ENCODE data around the gene BABAM2.

Gene BABAM2

DNA sequence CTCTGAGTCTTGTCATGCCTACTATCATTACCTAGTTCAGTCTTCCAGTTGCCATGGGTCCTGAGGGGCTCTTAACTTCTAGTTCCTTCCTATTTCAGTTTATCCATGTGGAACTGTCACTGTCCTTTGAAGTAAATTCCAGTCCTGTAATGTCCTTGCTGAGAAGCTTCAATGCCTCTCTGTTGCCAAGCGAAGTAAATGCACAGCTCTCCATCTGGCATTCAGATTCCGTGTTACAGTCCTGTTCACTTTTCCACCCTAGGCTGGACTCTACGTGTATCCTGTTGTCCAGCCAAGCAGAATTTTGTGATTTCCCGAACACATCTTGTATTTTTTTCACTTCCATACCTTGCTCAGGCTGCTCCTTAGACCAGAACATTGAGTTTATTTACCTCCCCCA lies 245.3 kb downstream of the BABAM2 start:
- DNase-seq: no peak

DNA sequence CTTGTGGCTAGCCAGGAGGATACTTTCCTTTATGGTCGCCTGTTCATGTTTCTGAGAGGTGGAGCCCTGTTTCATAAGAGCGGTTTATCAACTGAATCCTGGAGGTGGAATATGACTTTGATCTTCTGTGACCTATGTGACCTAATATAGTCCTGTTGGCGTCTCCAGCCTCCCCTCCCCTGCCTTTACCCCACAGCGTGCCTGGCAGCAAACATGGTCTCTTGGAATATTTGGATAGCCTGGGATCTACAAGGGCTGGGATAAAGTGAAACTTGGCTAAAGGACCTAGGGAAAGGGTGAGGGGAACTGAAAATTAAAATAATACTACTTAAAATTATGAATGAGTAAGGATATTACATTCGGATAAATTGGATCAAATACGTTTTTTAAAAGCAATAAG lies 246.0 kb downstream of the BABAM2 start:
- no peak for DNase-seq

DNA sequence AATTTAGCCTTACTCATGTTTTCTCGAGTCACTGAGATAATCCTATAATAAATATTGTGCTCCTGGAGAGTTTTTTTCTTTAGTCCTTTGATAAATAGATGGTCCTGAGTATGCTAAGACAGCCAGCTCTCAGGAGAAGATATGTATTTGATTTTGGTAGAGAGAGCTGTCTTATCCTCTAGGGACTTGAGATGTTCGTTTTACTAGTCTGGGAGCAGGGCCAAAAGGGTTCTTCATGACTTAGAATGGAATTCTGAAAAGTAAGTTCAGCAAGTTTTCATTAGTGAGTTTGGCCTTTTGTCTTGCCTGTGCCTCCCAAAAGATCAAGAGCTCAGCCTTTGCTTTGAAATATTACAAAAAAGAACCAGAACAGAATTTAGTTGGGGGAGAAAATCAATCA lies 246.7 kb downstream of the BABAM2 start:
- no peak for DNase-seq

DNA sequence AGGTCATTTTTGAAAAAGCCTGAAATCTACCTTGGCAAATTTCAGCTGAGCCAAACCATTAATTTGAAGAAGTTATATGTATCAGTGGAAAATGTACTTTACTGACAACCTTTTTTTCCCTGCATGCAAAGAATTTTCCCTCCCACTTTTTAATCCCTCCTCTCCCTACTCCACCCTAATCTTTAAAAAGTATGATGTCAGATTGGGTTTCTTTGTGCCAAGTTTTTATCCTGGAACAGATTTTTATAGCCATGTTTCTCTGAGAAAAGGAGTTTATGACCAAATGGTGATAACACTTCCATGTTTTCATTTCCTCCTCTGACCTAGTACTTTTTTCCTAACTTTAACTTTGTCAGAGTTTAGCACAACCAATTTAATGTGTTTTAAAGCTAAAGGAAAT lies 251.9 kb downstream of the BABAM2 start:
- no peak for DNase-seq

DNA sequence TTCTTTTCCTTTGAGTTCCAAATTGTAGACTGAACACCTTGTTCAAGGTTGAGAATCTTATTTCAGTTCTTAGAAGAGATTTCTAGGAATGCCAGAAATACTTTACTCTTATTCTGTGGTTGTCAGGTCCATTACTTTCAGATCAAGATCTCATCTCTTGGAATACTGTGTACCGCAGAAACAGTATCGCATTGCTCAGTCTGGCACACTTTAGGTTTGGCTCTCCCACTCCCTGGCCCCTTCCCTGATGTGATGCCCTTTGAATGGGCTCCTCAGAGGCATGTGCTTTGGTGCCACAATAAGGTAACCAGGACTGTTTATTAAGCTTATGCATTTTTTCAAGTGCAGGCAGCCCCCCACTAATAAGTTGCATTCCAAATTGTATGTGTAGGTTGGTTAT lies 257.5 kb downstream of the BABAM2 start:
- DNase-seq: no peak

DNA sequence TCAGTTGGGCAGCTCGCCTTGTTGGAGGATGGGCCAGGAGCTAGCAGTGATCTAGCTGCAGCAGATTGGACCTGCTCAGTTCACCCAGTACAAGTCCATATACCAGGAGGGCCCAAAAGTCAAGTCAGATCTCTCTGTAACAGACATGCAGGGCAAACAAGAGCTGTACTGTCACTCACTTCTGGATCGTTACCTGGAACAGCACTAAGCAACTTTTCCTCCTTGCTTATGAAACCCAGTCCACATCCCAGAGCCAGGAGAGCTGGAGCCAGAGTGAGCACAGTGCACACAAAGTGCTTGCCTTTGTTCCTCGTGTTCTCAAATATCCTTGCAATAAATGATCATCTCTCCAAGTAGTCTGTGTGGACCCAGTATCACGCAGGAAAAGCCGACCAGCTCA lies 258.0 kb downstream of the BABAM2 start:
- DNase-seq: no peak

DNA sequence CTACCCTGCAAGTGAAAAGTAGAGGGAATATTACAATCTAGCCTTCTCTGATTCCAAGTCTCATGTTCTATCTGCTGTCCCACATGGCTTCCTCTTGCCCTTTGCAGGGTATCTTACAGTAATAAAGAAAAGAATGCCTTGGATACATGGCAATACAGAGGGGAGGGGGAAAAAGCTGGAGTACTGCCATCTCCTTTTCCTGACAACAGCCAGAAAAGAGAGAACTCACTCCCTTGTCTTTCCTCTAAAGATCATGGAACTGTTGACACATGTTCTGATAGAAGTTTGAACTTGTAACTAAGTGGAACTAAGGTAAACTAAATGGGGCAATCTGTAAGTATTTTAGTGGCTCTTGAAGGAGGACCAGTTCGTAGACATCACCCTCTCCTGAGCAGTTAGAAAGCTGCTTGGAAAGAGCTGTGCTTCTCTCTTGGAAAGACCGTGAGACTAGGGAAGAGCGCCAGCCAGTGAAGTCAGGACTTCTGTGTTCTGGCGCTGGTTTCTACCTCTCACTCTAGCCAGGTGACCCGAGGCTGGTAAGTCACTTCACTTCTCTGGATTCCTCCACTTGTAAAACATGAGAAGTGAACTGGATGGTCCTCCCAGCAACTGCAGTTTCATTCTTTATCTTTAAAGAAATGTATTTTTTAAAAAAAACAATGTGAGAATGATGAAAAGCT lies 259.8 kb downstream of the BABAM2 start:
- DNase-seq: no peak

DNA sequence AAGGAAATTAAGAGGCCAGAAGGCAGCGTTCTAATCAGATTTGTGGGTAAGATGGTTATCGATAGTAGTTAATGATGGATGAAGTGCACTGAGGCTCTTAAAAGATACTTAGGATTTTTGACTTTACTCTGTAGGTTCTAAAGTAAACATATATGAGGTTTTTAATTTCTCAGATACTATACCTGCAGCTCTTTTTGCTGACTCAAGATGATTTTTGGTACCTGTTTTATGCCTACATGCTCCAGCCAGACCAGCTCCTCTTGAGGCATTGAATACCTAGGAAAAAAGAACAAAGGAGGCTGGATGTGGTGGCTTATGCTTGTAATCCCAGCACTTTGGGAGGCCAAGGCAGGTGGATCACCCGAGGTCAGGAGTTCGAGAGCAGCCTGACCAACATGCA lies 260.5 kb downstream of the BABAM2 start:
- no peak for DNase-seq

DNA sequence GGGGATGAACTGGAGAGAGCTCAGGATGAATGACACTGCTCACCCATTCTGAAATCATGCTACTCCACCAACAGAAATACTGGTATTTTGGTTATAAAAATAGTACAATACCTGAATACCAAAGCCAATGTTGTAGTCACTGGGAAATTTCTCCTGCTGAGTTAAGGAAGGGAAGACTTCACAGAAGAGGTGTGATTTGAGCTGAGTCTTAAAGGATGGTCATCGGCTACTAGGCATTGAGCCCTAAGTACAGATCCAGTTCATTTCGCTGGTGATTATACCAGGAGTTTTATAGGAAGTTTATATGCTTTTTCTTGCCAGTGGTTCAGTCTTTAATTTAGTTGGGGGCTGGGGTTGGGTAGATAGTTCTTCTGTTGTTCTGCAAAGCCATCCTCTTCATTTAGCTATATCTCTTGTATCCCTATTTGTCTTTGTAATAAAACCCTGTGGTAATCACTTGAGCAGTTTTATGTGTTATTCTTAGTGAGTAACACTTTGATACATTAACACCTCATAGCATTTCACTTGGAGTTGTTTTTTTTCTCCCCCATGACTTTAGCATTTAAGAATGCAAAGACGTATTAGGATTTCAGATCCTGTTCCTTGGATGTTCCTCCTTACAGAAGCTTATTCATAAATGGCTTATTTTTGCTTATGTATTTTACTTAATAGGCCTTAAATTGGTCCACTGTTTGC lies 262.2 kb downstream of the BABAM2 start:
- DNase-seq: no peak

DNA sequence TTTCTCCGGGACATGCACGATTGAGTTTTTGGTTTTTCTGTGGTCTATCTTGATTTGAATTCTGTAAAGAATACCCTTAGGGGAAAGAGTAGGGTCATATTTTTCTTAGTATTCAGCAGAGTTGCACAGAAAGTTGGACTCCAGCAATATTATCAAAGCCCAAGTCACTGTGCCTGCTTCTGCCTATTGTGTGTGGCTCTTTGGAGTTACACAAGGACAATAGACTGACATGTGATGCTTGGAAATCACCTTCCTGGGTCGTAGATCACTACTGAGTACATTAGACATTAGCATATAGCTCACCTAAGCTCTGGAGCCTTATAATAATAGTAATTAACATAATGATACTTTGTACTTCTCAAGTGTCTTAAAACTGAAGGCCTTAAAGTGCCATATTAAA lies 263.3 kb downstream of the BABAM2 start:
- no peak for DNase-seq

DNA sequence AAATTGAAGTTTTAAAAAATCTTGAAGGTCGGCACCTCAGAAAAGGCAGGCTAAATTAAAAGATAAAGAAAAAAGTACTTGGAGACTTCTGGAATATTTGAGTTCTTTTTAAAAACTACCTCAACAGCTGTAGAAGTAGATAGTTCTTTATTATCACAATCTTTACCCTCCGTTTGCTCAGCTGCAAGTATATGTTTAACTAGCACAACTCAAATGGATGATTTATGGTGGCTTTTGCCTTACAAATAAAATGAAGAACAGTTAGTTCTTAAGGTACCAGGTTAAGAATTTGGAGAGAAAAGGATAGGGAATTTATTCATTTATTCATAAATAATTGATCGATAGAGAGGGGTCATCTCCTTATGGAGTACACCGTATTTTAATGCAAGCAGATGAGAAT lies 264.6 kb downstream of the BABAM2 start:
- DNase-seq: no peak

DNA sequence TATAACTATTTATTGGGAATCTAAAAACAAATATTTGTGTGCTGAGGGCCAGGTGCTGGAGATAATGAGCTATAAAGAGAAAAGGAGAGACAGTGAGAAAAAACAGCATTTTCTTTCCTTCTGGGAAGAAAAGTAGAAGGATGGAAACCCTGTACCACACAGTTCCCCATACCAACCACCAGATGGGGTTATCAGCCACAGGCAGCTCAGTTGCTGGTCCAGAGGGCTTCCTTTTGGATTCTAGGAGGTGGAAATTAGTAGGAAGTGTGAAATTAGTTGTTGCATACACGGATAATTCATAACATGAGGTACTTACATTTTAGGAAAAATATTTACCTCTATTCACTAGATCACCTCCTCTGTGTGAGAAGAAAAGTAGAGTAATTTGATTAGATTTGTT lies 265.1 kb downstream of the BABAM2 start:
- DNase-seq: no peak

DNA sequence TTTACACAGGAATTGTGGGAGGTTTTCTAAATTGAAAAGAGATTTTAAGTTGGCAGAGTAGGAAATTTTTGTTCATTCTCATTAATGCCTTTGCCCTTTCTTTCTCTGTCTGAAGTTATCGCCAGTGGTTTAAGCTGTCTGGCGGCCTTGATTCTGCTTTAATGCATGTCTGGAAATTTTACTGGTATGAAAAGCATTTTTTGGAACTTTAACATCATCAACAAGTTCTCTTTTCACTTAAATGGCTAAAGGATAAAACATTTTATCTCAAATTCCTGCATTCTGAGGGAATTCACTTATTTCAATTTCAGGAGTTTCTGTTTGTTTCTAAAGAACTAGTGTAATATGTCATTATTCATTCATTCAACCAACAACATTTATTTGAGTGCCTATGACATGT lies 268.3 kb downstream of the BABAM2 start:
- DNase-seq: no peak

DNA sequence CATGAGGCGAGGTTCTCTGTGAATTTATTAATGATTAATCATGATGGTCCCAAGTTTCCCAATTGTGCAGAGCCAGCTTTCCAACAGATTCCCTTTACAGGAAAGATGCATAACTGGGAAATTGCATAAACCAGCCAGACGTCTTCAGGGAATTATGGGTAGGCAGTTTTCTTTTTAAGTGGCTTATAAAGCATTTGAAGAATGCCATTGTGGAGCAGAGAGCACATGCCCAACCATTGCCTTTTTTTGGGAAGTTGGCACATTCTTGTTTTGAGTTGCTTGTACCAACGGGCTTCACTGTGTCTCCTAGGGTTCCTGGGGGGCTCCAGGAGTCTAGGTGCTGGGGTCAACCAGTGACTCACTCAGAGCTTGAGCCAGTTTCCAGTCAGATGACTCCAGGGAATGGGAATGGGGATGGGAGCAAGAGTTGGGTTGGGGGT lies 270.5 kb downstream of the BABAM2 start:
- DNase-seq: no peak

DNA sequence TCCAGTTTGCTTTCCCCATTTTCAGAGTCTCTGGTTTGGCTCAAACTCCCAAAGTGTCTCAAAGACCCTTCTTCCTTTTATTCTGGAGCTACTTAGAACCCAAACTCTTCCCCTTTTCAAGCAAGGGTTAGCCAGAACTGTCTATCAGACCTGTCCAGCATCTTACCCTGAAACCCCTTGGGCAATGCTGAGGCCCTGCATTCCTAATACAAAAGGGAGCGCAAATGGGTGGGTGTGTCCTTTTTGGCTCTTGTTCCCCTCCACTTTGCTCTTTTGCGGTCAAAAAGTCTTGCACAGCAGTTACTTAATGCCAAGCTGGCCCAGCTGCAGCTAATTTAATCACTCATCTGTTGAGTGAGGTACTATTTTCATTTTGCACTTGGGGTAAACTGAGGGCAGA lies 270.9 kb downstream of the BABAM2 start:
- no peak for DNase-seq

DNA sequence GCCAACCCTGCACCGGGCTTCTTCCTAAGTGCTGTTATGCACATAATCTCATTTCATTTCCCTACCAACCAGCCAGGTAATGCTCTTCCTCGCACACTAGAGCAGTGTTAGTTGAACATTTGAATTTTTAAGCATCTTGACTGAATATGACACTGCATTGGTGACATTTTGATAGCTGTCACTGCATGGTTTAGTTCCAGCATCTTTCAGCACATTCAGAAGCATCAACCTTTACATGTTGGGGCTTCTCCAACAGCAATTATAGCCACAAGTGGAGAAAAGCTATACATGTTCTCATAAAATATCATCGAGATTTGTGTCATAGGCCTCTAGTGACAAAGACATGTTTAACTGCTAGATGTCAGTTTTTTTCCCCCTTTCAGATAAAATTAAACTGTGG lies 272.0 kb downstream of the BABAM2 start:
- no peak for DNase-seq

DNA sequence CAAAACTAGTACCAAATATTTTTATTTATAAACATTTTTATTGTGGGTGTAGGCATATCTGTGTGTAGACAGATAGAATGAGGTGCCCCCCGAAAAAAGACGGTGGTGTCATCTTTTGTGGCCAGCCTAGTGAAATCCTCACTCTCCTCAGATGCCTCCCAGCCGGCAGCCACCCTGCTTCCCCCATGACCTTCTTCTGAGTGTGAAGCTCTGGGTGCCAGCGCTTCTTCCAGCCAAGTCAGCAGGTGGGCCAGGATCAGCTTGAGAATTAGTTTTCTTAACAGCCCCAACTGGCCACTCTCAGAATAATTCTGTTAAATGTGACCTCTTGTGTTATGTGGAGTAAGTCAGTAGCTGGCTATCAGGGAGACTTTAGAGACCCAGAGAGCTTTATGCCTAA lies 272.5 kb downstream of the BABAM2 start:
- no peak for DNase-seq

DNA sequence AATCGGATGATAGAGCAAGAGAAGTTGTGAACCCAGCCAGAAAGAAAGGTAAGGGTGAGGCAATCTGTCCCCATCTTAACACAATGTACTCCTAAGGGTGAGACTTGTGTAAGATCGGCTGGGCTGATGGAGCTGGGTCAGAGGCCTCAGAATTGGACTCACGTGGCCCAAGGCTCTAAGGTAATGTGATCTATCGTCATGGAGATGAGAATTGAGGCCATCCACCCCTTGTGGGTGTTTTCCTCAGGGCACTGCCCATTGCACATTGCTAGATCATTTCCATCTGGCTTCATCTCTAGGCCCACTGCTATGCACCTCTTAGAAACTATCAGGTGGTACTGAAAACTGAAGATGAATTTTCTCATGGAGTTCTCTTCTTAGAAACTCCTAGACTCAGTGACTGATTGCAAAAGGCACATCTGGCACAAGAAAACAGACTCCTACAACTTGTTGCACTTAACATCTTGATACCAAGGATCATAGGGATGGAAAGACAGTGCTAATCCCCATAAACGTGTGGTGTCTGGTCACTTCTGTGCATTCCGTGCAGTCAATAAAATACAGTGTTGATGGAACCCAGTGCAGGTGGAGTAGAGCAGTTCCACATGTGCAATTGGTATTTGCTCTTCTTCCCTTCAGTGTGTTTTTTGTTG lies 273.2 kb downstream of the BABAM2 start:
- DNase-seq: no peak

DNA sequence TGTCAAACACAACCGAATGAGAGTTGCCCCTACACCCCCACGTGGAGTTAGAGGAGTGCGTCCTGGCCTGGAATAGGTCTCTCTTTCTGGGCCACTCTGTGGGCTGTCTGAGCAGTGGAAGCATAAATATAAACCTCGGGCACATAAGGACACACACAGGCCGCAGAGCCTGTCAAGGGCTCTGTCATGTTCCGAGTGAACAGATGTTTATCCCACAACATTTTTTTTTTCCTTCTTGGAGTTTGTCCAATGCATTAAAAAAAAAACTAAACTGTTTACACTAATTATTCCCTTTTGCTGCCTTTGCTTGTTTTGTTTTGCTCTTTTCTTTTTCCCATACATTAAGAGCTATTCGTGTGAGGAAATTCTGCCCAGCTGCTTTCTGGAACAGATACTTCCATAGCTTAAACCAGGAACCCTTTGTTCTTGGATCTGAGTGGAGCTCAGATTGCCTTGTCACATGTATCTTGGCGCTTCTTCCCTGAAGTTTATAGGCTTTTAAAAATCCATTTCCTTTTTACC lies 273.8 kb downstream of the BABAM2 start:
- DNase-seq: no peak

DNA sequence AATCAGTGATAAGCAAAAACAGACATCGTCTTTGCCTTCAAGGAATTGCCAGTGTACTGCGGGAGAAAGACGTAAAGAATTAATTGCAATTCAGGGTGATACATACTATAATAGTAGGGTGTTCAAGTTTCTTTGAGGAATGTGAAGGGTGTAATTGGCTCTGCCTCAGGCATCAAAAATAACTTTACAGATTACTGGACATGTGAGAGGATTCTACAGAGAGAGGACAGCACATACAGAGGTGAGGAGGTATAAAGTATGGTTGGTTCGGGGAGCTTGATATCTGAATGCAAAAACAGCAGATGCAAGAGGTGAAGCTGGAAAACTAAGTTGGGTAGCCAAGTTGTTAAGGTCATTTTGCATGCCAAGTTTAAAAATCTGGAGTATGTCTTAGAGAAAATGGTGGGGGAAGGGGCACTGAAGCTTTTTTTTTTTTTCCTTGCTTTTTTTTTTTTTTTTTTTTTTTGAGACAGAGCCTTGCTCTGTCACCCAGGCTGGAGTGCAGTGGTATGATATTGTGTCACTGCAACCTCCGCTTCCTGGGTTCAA lies 274.6 kb downstream of the BABAM2 start:
- DNase-seq: no peak

DNA sequence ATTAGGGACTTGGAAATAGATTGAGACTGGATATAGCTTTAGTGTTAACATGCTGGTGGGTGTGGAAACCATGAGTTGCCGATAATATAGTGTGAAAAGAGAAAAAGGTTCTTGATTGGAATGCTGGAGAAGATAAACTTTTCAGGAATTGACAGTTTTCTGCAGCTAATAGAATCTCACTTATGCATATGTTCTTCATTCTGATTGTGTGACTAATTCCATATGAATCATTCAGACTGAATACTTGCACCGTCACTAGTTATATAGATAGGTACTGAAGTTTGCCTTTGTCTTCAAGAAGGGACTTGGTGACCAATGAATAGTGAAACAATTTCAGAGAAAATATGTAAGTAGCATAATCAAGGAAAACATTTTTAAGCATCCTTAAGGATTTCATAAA lies 276.4 kb downstream of the BABAM2 start:
- DNase-seq: no peak

DNA sequence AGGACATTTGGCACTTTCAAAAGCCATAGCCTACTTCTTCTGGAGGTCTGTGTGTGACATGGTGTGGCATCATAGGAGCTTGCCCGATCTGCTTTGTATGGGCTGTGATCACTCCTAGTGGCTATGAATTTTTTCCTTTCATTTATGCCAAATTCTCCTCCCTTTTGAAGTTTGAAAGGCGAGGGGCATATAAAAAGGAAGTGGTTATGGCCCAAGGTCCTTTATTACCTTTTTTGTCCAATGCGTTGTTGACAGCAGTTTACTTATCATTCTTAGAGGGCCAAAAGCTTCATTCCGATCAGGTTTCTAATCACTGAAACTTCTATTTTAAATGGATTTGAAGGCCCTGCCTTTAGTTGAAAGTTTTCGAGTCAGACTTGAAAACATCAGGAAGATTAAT lies 277.8 kb downstream of the BABAM2 start:
- no peak for DNase-seq

DNA sequence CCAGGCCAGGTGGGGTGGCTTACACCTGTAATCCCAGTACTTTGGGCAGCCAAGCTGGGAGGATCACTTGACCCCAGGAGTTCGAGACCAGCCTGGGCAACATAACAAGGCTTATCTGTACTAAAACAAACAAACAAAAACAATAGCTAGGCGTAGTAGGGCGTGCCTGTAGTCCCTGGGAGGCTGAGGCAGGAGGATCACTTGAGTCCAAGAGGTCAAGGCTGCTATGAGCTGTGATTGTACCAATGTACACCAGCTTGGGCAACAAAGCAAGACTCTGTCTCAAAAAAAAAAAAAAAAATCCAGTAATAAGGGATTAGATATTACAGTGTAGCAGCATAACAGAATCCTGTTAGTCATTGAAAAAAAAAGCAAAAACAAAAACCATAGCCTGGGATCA lies 279.0 kb downstream of the BABAM2 start:
- DNase-seq: no peak

All from NCI-H2227 treated with DMSO at 0.1 percent for 48 hours (cell line).